K562 treated with DMSO at 1 percent for 4 hours (cell line): ENCODE results near the gene CGN. TPM values are rescaled to one million over a fixed set of nuclear protein-coding genes. Genes with fewer than 3 reads are reported as not detected.

Source experiments
- total RNA-seq: library from RNA; unstranded; fragments of 300-600 nt; gene quantifications from 2 replicates; pipeline ENCODE4 v1.2.3, GENCODE V29; 2022; ENCODE audit not compliant: insufficient read depth

The CGN gene, protein sequence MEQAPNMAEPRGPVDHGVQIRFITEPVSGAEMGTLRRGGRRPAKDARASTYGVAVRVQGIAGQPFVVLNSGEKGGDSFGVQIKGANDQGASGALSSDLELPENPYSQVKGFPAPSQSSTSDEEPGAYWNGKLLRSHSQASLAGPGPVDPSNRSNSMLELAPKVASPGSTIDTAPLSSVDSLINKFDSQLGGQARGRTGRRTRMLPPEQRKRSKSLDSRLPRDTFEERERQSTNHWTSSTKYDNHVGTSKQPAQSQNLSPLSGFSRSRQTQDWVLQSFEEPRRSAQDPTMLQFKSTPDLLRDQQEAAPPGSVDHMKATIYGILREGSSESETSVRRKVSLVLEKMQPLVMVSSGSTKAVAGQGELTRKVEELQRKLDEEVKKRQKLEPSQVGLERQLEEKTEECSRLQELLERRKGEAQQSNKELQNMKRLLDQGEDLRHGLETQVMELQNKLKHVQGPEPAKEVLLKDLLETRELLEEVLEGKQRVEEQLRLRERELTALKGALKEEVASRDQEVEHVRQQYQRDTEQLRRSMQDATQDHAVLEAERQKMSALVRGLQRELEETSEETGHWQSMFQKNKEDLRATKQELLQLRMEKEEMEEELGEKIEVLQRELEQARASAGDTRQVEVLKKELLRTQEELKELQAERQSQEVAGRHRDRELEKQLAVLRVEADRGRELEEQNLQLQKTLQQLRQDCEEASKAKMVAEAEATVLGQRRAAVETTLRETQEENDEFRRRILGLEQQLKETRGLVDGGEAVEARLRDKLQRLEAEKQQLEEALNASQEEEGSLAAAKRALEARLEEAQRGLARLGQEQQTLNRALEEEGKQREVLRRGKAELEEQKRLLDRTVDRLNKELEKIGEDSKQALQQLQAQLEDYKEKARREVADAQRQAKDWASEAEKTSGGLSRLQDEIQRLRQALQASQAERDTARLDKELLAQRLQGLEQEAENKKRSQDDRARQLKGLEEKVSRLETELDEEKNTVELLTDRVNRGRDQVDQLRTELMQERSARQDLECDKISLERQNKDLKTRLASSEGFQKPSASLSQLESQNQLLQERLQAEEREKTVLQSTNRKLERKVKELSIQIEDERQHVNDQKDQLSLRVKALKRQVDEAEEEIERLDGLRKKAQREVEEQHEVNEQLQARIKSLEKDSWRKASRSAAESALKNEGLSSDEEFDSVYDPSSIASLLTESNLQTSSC
- total RNA-seq = not detected in 2 replicates

DNA sequence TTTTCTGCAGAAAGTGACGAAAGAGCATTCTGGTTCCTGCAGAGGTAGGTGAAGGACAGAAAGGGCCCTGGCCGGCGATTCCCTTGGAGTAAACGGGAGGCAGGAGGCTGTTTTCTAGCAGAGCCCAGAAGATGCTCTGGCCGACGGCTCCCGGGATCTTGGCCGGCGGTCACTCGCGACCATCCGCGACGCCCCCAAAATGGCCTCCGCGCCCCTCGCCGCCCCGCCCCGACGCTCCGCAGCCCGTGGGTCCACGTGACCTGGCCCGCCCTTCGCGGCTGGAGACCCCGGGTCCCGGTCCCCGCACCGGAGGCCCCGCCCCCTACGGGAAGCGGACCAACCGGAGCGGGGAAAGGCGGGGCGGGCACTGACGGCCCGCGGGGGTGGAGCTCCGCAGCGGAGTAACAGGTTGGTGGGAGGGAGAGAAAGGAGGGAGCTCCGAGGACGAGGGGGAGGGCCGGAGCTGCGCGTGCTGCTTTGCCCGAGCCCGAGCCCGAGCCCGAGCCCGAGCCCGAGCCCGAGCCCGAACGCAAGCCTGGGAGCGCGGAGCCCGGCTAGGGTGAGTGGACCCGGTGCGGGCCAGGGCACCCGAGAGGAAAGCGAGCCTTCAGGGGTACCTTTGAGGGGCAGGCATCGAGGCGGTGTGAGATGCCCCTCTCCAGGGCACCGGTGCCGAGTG is at the start of gene CGN:
Gene CGN, plus strand, starts transcription at position 431 of the 679 bp plus-strand sequence. CDS start 7,133 bp downstream, outside the sequence.

DNA sequence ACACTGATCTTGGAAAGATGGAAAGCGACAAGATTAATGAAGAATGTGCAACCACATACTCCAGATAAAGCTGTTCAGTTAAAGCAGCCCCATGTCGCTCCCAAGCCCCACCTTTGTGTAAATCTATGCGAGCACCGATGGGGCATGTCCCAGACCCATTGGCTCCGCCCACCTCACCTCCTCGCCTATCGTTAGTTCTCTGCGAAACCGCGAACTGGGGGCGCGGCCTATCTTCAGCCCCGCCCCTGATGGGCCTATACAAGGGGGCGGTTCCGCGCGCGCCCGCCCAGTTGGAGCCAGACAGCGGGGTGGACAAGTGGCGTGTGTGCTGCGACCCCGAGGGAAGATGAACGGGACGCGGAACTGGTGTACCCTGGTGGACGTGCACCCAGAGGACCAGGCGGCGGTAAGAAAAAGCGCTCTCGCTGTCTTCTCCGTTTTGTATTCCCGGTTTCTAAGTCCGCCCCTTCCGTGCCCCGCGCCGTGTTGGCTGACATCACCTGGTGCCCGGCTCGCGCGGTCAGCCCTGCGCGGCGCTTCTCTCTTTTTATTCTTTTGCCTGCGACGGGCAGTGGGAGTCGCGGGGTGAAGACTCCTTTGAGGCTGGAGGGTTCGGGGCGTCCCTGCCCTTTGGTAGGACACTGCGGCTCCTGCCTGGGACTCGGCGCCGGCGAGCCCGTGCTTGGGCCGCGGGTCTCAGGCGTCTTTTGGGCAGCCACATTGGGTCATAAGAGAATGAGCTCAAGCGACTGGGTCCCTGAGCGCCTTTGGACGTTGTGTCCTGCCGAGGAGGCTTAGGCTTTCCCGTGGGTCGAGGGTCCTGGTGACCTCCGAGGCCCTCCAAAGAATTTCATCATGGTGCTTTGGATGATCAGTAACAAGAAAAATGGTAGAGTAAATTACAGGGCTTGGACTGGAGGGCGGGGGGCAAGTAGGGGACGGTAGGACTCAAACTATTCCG is 29.1 kb downstream of the CGN start, which contains the start of gene TUFT1:
Gene TUFT1, plus strand, starts transcription at position 289 of the 961 bp plus-strand sequence. Its CDS starts 58 bp downstream, at position 347.

Other genes with a start within 250 kb of the CGN start
- 32.1 and 35.0 TPM in 2 replicates for gene ZNF687, start 229.1 kb upstream of the CGN start, total RNA-seq
- 45.5 and 52.6 TPM in 2 replicates for gene PI4KB, start 184.0 kb upstream of the CGN start, total RNA-seq
- gene RFX5, start 164.1 kb upstream of the CGN start, total RNA-seq = 16.9 TPM in 2 replicates
- 38.9 and 48.8 TPM in 2 replicates for gene SELENBP1, start 138.7 kb upstream of the CGN start, total RNA-seq
- gene PSMB4, start 111.8 kb upstream of the CGN start, total RNA-seq = 440 and 455 TPM in 2 replicates
- 16.4 and 20.7 TPM in 2 replicates for gene POGZ, start 51.9 kb upstream of the CGN start, total RNA-seq
- 7.3 and 7.4 TPM in 2 replicates for gene TUFT1, start 28.9 kb downstream of the CGN start, total RNA-seq
- gene SNX27, start 100.7 kb downstream of the CGN start, total RNA-seq = 3.8 and 4.0 TPM in 2 replicates
- gene CELF3, start 205.4 kb downstream of the CGN start, total RNA-seq = not detected in 2 replicates
- not detected in 2 replicates for gene RIIAD1, start 210.1 kb downstream of the CGN start, total RNA-seq